Measurements from ENCODE around the gene LCE6A.
A peak's percentile ranks its signal among the peaks of the same experiment; 100 is the strongest.

LCE6A gene

GRCh38 chr1:152842556-152842955 is at the start of gene LCE6A:
TSS of gene LCE6A (plus strand) at chr1:152842856. CDS start at chr1:152843521, 665 bp downstream.
- DNase-seq (ENCODE audit: low spot score), result no peak

DNA sequence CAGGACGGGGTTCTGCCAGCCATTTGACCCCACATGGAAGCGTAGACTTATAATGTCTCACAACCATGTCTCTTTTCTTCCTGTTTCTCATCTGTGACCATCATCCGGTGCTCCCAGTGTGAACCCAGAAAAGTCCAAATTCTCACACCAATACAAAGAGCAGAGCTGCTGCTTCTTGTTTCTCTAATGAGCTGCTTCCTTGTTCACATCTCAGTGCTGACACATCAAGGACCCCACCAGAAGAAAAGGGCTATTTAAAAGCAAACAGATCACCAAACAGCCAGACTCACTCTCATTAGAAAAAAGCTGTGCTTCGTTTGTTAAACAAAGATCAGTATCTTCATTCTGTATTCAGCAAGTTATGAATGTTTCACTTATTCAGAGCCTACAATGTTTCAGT is 47.0 kb upstream of the LCE6A start:
- no peak for DNase-seq (ENCODE audit: low spot score)

DNA sequence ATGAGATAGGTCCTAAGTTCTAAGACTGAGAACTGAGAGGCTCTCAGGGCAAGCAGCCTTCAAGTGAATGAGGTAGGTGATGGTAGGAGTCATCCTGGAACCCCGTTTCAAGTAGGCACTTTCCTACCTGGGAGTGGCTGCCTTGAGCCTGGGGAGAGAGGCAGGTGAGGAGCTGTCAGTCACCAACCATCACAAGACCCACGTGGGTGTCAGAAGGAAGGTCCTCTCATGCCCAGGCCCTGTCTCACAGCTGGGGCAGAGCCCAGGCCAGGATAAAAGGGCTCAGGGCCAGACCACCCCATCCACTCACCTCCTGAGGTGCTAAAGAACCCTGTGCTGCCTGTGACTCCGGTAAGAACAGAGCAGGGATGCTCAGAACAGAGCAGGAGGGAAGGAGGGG is 46.2 kb upstream of the LCE6A start, which contains the start of gene LCE1D:
LCE1D (plus strand) TSS at position 301 of the 400 bp plus-strand sequence. CDS start 1,074 bp downstream, outside the sequence.
- DNase-seq (ENCODE audit: low spot score), result no peak

- no peak for DNase-seq (ENCODE audit: low spot score)
These were observed 41.3 kb upstream of the LCE6A start for GRCh38 chr1:152801333-152801732.

DNA sequence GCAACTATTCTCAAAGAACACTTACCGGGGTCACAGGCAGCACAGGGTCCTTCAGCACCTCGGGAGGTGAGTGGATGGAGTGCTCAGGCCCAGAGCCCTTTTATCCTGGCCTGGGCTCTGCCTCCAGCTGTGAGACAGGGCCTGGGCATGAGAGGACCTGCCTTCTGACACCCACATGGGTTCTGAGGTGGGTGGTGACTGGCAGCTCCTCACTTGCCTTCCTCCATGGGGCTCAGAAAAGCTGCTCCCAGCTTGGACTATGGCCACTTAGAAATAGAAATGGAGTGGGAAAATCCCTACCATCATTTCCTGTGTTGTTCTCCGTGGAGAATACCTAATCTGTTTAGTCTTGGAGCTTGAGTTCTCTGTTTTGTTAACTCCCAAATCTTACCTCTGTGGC is 36.1 kb upstream of the LCE6A start, which contains the start of gene LCE1C:
LCE1C (minus strand) TSS at position 76 of the 400 bp plus-strand sequence. CDS start 1,173 bp downstream, outside the sequence.
- no peak for DNase-seq (ENCODE audit: low spot score)

GRCh38 chr1:152811050-152811449 is 31.6 kb upstream of the LCE6A start:
- no peak for DNase-seq (ENCODE audit: low spot score)

GRCh38 chr1:152811671-152812070 is 31.0 kb upstream of the LCE6A start, which contains the start of gene LCE1B:
TSS of gene LCE1B (plus strand) at chr1:152811971. CDS start at chr1:152812447, 476 bp downstream.
- no peak for DNase-seq (ENCODE audit: low spot score)

- no peak for DNase-seq (ENCODE audit: low spot score)
These were observed 25.3 kb upstream of the LCE6A start for GRCh38 chr1:152817309-152817708.

- no peak for DNase-seq (ENCODE audit: low spot score)
These were observed 19.4 kb upstream of the LCE6A start for GRCh38 chr1:152823294-152823693.

GRCh38 chr1:152824964-152825363 is 17.7 kb upstream of the LCE6A start:
- no peak for DNase-seq (ENCODE audit: low spot score)

DNA sequence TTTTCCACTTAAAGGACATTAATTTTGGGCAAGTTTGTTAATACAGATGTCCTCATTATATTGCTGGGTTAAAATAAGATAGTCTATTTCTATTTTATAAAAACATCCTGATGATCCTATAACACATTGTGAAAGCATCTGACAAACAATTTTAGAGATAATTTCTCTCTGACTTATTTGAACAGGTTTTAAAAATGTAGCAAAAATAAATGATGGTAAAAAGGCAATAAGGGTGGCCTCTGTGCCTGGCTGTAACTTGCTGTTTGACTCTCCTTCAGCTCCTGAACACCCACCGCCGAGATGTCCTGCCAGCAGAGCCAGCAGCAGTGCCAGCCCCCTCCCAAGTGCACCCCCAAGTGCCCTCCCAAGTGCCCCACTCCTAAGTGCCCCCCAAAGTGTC is 15.5 kb upstream of the LCE6A start, which contains the start of gene LCE1A:
LCE1A (plus strand) TSS at position 301 of the 400 bp plus-strand sequence; CDS start at position 301, 0 bp downstream.
- no peak for DNase-seq (ENCODE audit: low spot score)

- DNase-seq (ENCODE audit: low spot score), result no peak
These were observed 5.8 kb upstream of the LCE6A start for GRCh38 chr1:152836870-152837269.

DNA sequence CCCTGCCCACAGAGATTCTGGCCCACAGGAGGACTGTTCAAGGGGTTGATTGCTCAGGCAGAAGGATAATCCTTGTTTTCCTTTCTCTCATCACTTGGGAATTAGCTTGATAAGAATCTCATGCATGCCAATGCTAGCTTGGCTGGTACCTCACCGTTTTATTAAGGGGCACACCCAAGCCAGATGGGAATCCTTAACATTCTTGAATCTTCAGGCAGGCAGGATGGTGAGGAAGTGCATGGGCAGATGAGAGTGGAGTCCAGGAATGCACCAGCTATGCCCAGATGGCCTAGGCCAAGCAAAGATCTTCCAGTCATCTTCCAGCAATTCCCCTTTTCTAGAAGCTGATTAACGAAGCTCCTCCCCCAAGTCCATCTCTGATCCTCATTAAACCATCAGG is 13.0 kb downstream of the LCE6A start:
- DNase-seq (ENCODE audit: low spot score), result no peak

GRCh38 chr1:152858062-152858461 is 15.4 kb downstream of the LCE6A start:
- no peak for DNase-seq (ENCODE audit: low spot score)

GRCh38 chr1:152859696-152860095 is 17.0 kb downstream of the LCE6A start, which contains the start of gene LCE7A:
TSS of gene LCE7A (plus strand) at chr1:152859996. CDS start at chr1:152860698, 702 bp downstream.
- DNase-seq (ENCODE audit: low spot score), result no peak

DNA sequence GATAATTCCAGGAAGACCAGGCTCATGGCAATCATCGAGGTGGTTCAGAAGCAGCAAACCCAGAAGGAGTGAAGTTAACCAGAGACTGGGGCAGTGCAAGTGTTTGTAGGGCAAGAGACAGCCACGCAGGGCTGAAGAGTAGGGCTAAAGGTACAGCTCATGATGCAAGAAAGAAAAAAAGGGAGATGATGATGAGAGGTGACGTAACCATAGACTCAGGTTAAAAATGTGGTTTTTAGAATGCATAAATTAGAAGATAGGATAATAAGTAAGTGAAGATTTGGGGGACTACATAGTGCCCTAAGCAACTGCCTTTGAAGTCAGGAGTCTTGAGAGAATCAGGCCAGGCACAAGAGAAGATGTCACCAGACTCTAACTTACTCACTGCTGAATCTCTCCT is 17.5 kb downstream of the LCE6A start:
- no peak for DNase-seq (ENCODE audit: low spot score)

DNA sequence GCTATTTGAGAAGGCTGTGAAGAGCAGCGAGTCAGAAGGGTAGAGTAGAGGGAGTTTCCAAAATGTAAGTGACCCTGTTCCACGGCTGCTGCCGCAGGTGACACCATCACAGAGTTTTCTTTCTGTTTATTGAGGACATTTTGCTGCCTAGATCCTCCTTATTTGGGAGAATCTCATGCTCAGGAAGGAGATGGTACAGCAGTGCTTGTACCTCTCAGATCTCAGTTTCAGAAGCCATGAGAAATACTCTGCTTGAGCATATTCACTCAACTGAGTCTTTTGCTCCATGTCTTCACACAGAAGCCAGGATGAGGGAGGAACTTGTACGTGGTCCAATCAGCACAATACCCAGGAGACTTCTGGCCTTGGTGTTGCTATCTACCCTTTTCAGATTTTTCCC is 18.7 kb downstream of the LCE6A start:
- DNase-seq (ENCODE audit: low spot score), result no peak

- DNase-seq (ENCODE audit: low spot score), result no peak
These were observed 21.8 kb downstream of the LCE6A start for GRCh38 chr1:152864443-152864842.

GRCh38 chr1:152866321-152866720 is 23.7 kb downstream of the LCE6A start:
- no peak for DNase-seq (ENCODE audit: low spot score)

DNA sequence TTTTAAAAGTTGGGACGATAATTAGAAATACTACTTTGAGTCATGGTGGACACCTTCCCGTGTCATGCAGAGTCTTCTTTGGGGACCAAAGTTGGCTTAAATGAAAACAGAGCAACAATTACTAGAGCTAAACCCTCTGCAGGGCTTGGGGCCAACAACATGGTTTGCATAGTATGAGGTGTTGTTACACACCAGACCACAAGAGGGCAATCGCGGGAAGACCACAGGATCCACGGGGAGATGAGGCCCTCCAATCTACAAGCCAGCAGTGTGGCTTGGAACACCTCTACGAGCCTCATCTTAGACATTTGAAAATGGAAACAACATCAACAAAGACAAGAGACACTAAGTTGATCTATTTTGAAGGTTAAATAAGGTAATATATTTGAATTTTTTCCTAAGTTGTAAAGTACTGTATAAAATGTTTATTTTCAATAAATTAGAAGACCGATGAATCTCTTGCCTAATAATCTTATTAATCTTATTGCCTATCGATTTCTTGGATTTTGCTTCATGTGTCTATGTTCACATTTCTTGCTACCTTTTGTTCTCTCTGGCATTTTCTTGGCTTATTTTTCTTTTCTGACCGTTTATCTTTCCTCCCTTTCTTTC is 27.3 kb downstream of the LCE6A start:
- peak; percentile 58 for DNase-seq (ENCODE audit: low spot score)

GRCh38 chr1:152870831-152871730 is 28.4 kb downstream of the LCE6A start:
- peak; percentile 12 for DNase-seq (ENCODE audit: low spot score)

GRCh38 chr1:152871731-152872126 is 29.1 kb downstream of the LCE6A start:
- no peak for DNase-seq (ENCODE audit: low spot score)

- DNase-seq (ENCODE audit: low spot score), result no peak
These were observed 30.8 kb downstream of the LCE6A start for GRCh38 chr1:152873495-152873894.
